HCT116 (cell line): Measurements from ENCODE around the gene TIMM13. TPM values are rescaled to one million over a fixed set of nuclear protein-coding genes. Genes with fewer than 3 reads are reported as not detected.

Source experiments
- ATAC-seq: fragments of 200-7000 bp; cut with Tn5 transposase; 2 replicates; pipeline ENCODE4 v1.9.1; 2020; ENCODE audit warnings: mild to moderate bottlenecking, moderate library complexity
- BruUV-seq: library from RNA; stranded (reverse); fragments of 400-500 nt; replicated peaks from 2 replicates; lab custom pipeline; 2021; lab: Mats Ljungman, UMichigan
- CTCF ChIA-PET: fragments of 300-600 bp; sonication (Branson Sonifier 250); formaldehyde crosslinking; loops from one replicate; lab custom pipeline; 2021; ENCODE audit warnings: antibody characterized with exemption; lab: Charles Lee
- POLR2A ChIA-PET: fragments of 300-600, 350-600 bp; sonication (Branson Sonifier 250); formaldehyde crosslinking; loops from one replicate; lab custom pipeline; 2021; ENCODE audit warnings: antibody characterized with exemption; lab: Charles Lee
- RAD21 ChIA-PET, 2 experiments: fragments of 300-600 bp; sonication (Branson Sonifier 250); formaldehyde crosslinking; loops; one replicate each; lab custom pipeline; 2023; ENCODE audit warnings: low total read pairs in 2 of 2; ENCODE audit not compliant: uncharacterized antibody in 2 of 2, unreplicated experiment in 2 of 2, low non-redundant PET in 1 of 2; lab: Charles Lee
- DNase-seq: peaks from one replicate; pipeline ENCODE4 v3.0.0-alpha.2; 2010; ENCODE audit warnings: low read depth, low spot score
- H2AFZ ChIP-seq: fragments of 200-600 bp; shearing (Covaris generic), sonication (generic); 2 replicates; pipeline ENCODE4 v1.6.1; 2017; ENCODE audit warnings: low read depth, mixed run types, mixed read lengths, antibody characterized with exemption, low read length; ENCODE audit not compliant: poor library complexity, severe bottlenecking
- H3K27ac ChIP-seq: 2 replicates; pipeline ENCODE4 v1.5.1; 2012; ENCODE audit warnings: low read depth, low read length
- H3K27me3 ChIP-seq: fragments of 200-600 bp; sonication (generic); 2 replicates; pipeline ENCODE4 v1.6.1; 2016; ENCODE audit warnings: mixed run types, low read length, mixed read lengths; ENCODE audit not compliant: insufficient read depth
- H3K36me3 ChIP-seq, 2 experiments: fragments of 200-500 bp in 1 of 2; fragments of 200-600 bp in 1 of 2; sonication (Bioruptor generic) in 1 of 2; sonication (generic) in 1 of 2; 2 replicates each; pipeline versions ENCODE4 v1.5.1 to v1.6.1; 2014 to 2016; ENCODE audit warnings: low read length in 2 of 2, inconsistent platforms in 1 of 2, mixed read lengths in 1 of 2, mixed run types in 1 of 2; ENCODE audit not compliant: insufficient read depth in 2 of 2, control insufficient read depth in 1 of 2
- H3K4me1 ChIP-seq, 2 experiments: fragments of 200-600 bp in 1 of 2; sonication (generic) in 1 of 2; 2 replicates each; pipeline versions ENCODE4 v1.5.1 to v1.6.1; 2012 to 2017; ENCODE audit warnings: low read length in 2 of 2, inconsistent platforms in 1 of 2, mild to moderate bottlenecking in 1 of 2, mixed read lengths in 1 of 2, mixed run types in 1 of 2, moderate library complexity in 1 of 2; ENCODE audit not compliant: insufficient read depth in 2 of 2, control insufficient read depth in 1 of 2
- H3K4me2 ChIP-seq: fragments of 200-600 bp; sonication (generic); 2 replicates; pipeline ENCODE4 v1.6.1; 2017; ENCODE audit warnings: mixed run types, low read length, mixed read lengths
- H3K4me3 ChIP-seq, 2 experiments: fragments of 200-600 bp in 1 of 2; sonication (generic) in 1 of 2; replicated peaks in 1 of 2; 2 replicates each; pipeline ENCODE4 v1.5.1; 2011 to 2016; ENCODE audit warnings: low read length in 2 of 2, control low read depth in 1 of 2, low read depth in 1 of 2, mild to moderate bottlenecking in 1 of 2, mixed read lengths in 1 of 2, mixed run types in 1 of 2
- H3K79me2 ChIP-seq: fragments of 200-600 bp; sonication (generic); 2 replicates; pipeline ENCODE4 v1.6.1; 2017; ENCODE audit warnings: mild to moderate bottlenecking, mixed run types, low read length, moderate library complexity, mixed read lengths; ENCODE audit not compliant: insufficient read depth
- H3K9ac ChIP-seq: fragments of 200-600 bp; sonication (generic); 2 replicates; pipeline ENCODE4 v1.6.1; 2016; ENCODE audit warnings: low read length, mixed read lengths
- H3K9me2 ChIP-seq: fragments of 200-600 bp; sonication (generic), shearing (Covaris generic); 2 replicates; pipeline ENCODE4 v1.6.1; 2017; ENCODE audit warnings: mixed run types, mild to moderate bottlenecking, moderate library complexity; ENCODE audit not compliant: insufficient read depth
- H3K9me3 ChIP-seq, 2 experiments: fragments of 200-500 bp in 1 of 2; fragments of 200-600 bp in 1 of 2; sonication (Bioruptor generic) in 1 of 2; sonication (generic) in 1 of 2; 2 replicates each; pipeline ENCODE4 v1.6.1; 2014 to 2017; ENCODE audit warnings: low read length in 2 of 2, mixed read lengths in 2 of 2, inconsistent platforms in 1 of 2, low read depth in 1 of 2, mild to moderate bottlenecking in 1 of 2, mixed run types in 1 of 2, moderate library complexity in 1 of 2; ENCODE audit not compliant: control insufficient read depth in 1 of 2, insufficient read depth in 1 of 2
- H4K20me1 ChIP-seq: fragments of 200-600 bp; sonication (generic), shearing (Covaris generic); 2 replicates; pipeline ENCODE4 v1.6.1; 2017; ENCODE audit warnings: mixed run types, mild to moderate bottlenecking, moderate library complexity; ENCODE audit not compliant: insufficient read depth
- ATF3 ChIP-seq: IDR thresholded peaks from 2 replicates; pipeline ENCODE4 v1.6.1; 2012
- CEBPB ChIP-seq: IDR thresholded peaks from 2 replicates; pipeline ENCODE4 v1.6.1; 2012; ENCODE audit warnings: low read depth
- CTCF ChIP-seq, 3 experiments: fragments of 200-600 bp in 1 of 3; sonication (generic) in 1 of 3; IDR thresholded peaks in 2 of 3; conservative IDR thresholded peaks in 1 of 3; 2 replicates each; pipeline ENCODE4 v1.5.1; 2012 to 2017; ENCODE audit warnings: low read depth in 2 of 3, low read length in 2 of 3, antibody characterized with exemption in 1 of 3, borderline replicate concordance in 1 of 3, control low read depth in 1 of 3, mild to moderate bottlenecking in 1 of 3, mixed read lengths in 1 of 3, mixed run types in 1 of 3, moderate library complexity in 1 of 3; ENCODE audit not compliant: insufficient read depth in 1 of 3
- EGR1 ChIP-seq: IDR thresholded peaks from 2 replicates; pipeline ENCODE4 v1.6.1; 2012; ENCODE audit warnings: low read depth
- EZH2 ChIP-seq: fragments of 200-600 bp; sonication (generic); IDR thresholded peaks from 2 replicates; pipeline ENCODE4 v1.6.1; 2017; ENCODE audit warnings: antibody characterized with exemption, mixed run types
- EZH2phosphoT487 ChIP-seq: fragments of 200-600 bp; IDR thresholded peaks from 2 replicates; pipeline ENCODE4 v1.6.1; 2018; ENCODE audit warnings: antibody characterized with exemption, borderline replicate concordance
- FOSL1 ChIP-seq: IDR thresholded peaks from 2 replicates; pipeline ENCODE4 v1.6.1; 2012; ENCODE audit warnings: low read depth
- MAX ChIP-seq: IDR thresholded peaks from 2 replicates; pipeline ENCODE4 v1.6.1; 2012
- POLR2AphosphoS5 ChIP-seq: IDR thresholded peaks from 2 replicates; pipeline ENCODE4 v1.6.1; 2011; ENCODE audit warnings: mild to moderate bottlenecking, low read depth, low read length, moderate library complexity
- REST ChIP-seq: IDR thresholded peaks from 2 replicates; pipeline ENCODE4 v1.6.1; 2012; ENCODE audit warnings: low read depth
- SIN3A ChIP-seq: IDR thresholded peaks from 2 replicates; pipeline ENCODE4 v1.6.1; 2012; ENCODE audit warnings: low read depth
- SP1 ChIP-seq: IDR thresholded peaks from 2 replicates; pipeline ENCODE4 v1.6.1; 2012; ENCODE audit warnings: low read depth
- SRF ChIP-seq: IDR thresholded peaks from 2 replicates; pipeline ENCODE4 v1.6.1; 2012; ENCODE audit warnings: low read depth
- TCF7L2 ChIP-seq: IDR thresholded peaks from 2 replicates; pipeline ENCODE4 v1.7.0; 2011; ENCODE audit warnings: borderline replicate concordance, inconsistent platforms; ENCODE audit not compliant: insufficient read depth, insufficient read length; ENCODE audit errors: extremely low read depth
- YY1 ChIP-seq: IDR thresholded peaks from 2 replicates; pipeline ENCODE4 v1.6.1; 2011; ENCODE audit warnings: low read length, low read depth, moderate library complexity, mild to moderate bottlenecking; ENCODE audit not compliant: insufficient replicate concordance; ENCODE audit errors: extremely low read depth
- ZBTB33 ChIP-seq: IDR thresholded peaks from 2 replicates; pipeline ENCODE4 v1.6.1; 2011; ENCODE audit warnings: mild to moderate bottlenecking, low read length, moderate library complexity; ENCODE audit not compliant: insufficient replicate concordance; ENCODE audit errors: extremely low read depth
- ZFX ChIP-seq: fragments of 450-650 bp; IDR thresholded peaks from 2 replicates; pipeline ENCODE4 v1.6.1; 2017
- ZNF274 ChIP-seq: fragments of 200-500 bp; sonication (Bioruptor generic); IDR thresholded peaks from 2 replicates; pipeline ENCODE4 v1.6.1; 2014; ENCODE audit warnings: mild to moderate bottlenecking, low read depth, low read length, inconsistent platforms
- intact Hi-C: fragments of 100-400 bp; cut with micrococcal nuclease; formaldehyde crosslinking; loops from 2 replicates; pipeline ENCODE4 v1.10.0; 2022
- total RNA-seq: library from RNA; stranded (reverse); gene quantifications from one replicate; pipeline ENCODE4 v1.2.1, GENCODE V29; 2021; ENCODE audit not compliant: unreplicated experiment

Gene TIMM13
- total RNA-seq, 1 experiment from 2014 or later = 151 TPM

- H3K27ac ChIP-seq = no peak overlapping the region
- no peak overlapping the region for H3K9ac ChIP-seq
- no peaks in the 10 kb centered on the region for H3K9me2 ChIP-seq
- ATAC-seq = no peak
- TF ChIP-seq CTCF (IDR thresholded peaks at IDR 0.05 in 2 of 3, conservative IDR thresholded peaks at IDR 0.05 in 1 of 3; ENCODE audit: borderline replicate concordance in 1 of 3, insufficient read depth in 1 of 3, low read depth in 2 of 3, low read length in 2 of 3) = no peak
- no peak for TF ChIP-seq SP1
- TF ChIP-seq TCF7L2 = no peak
- no peak for TF ChIP-seq EGR1
- no peak for TF ChIP-seq YY1
- TF ChIP-seq POLR2AphosphoS5 = no peak
- no peak for TF ChIP-seq ZNF274
- no peak for TF ChIP-seq EZH2
- no peak for TF ChIP-seq ZBTB33
- TF ChIP-seq FOSL1 = no peak
- TF ChIP-seq SRF = no peak
- TF ChIP-seq MAX = no peak
- no peak for TF ChIP-seq REST
- TF ChIP-seq CEBPB = no peak
- TF ChIP-seq SIN3A = no peak
- TF ChIP-seq EZH2phosphoT487 = no peak
- TF ChIP-seq ZFX = no peak
- no peak for TF ChIP-seq ATF3
- peaks cover 9 to 53% of the 10 kb centered on the region in 2 experiments; a peak in 3 of 4 replicates for H3K4me1 ChIP-seq
- H3K79me2 ChIP-seq = peaks cover 18% of the 10 kb centered on the region
- no peak for DNase-seq
- no peaks in the 10 kb centered on the region for H3K27me3 ChIP-seq
- H3K9me3 ChIP-seq = no peaks in the 10 kb centered on the region
- no peak overlapping the region for H3K4me3 ChIP-seq
- BruUV-seq = no TSS peak
- no peak overlapping the region for H3K4me2 ChIP-seq
- no peaks in the 10 kb centered on the region for H3K36me3 ChIP-seq
- ChIA-PET CTCF (no interaction called here), POLR2A (interaction anchor here (6.8 kb wide), 1 partner anchor 16 kb away, joined by 44 read pairs; the partner anchor contains the start of gene GADD45B), RAD21 (no interaction called here)
- H2AFZ ChIP-seq = no peak overlapping the region
- peaks cover 3% of the 10 kb centered on the region; the same call in 1 of the 2 replicates for H4K20me1 ChIP-seq
- intact Hi-C loops = loop anchor here (10.0 kb wide), 1 partner anchor 295 kb away; the partner anchor contains the start of gene DOT1L
Measured at GRCh38 chr19:2460245-2460644, 32.9 kb upstream of the TIMM13 start.
